Measurements from ENCODE around the gene RAB10.

DNA sequence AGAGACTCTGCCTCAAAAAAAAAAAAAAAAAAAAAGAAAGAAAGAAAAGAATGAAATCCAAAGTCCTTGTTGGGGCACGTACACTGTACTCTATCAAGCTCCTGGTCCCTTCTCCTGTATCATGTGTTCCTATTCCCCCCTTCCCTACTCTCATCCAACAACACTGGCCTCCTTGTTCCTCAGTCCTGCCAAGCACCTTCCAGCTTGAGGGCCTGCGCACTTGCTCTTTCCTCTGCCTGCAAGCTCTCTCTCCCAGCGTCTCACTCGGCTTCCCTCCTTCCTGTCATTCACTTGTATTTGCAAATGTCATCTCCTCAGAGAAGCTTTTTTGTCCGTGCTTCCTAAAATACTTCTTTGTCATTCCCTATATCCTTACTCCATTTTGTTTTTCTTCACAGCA lies 40.8 kb upstream of the RAB10 start:
- TF ChIP-seq, protein P1, sequence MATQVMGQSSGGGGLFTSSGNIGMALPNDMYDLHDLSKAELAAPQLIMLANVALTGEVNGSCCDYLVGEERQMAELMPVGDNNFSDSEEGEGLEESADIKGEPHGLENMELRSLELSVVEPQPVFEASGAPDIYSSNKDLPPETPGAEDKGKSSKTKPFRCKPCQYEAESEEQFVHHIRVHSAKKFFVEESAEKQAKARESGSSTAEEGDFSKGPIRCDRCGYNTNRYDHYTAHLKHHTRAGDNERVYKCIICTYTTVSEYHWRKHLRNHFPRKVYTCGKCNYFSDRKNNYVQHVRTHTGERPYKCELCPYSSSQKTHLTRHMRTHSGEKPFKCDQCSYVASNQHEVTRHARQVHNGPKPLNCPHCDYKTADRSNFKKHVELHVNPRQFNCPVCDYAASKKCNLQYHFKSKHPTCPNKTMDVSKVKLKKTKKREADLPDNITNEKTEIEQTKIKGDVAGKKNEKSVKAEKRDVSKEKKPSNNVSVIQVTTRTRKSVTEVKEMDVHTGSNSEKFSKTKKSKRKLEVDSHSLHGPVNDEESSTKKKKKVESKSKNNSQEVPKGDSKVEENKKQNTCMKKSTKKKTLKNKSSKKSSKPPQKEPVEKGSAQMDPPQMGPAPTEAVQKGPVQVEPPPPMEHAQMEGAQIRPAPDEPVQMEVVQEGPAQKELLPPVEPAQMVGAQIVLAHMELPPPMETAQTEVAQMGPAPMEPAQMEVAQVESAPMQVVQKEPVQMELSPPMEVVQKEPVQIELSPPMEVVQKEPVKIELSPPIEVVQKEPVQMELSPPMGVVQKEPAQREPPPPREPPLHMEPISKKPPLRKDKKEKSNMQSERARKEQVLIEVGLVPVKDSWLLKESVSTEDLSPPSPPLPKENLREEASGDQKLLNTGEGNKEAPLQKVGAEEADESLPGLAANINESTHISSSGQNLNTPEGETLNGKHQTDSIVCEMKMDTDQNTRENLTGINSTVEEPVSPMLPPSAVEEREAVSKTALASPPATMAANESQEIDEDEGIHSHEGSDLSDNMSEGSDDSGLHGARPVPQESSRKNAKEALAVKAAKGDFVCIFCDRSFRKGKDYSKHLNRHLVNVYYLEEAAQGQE (IDR thresholded peaks at IDR 0.05; ENCODE audit: insufficient read depth in 1 of 2, low read depth in 2 of 2, low read length in 2 of 2), result no peak
- TF ChIP-seq POLR2AphosphoS5 (IDR thresholded peaks at IDR 0.05; ENCODE audit: low read depth, low read length), result no peak
- no peak for TF ChIP-seq TAF1 (IDR thresholded peaks at IDR 0.05; ENCODE audit: borderline replicate concordance, insufficient read depth, low read length)

All from PFSK-1 (cell line).